Esophagus muscularis mucosa (tissue), 4 donors: ENCODE results near the gene GCN1. TPM values are rescaled to one million over a fixed set of nuclear protein-coding genes. Genes with fewer than 3 reads are reported as not detected.

Experiments used
- DNase-seq: peaks from one replicate; pipeline ENCODE4 v3.0.0-alpha.2; 2017; ENCODE audit errors: extremely low spot score
- H3K27ac ChIP-seq, 4 donors: fragments of 200-600 bp; sonication (generic); replicated peaks in 1 of 4; 1 replicate in 3 of 4; 2 replicates in 1 of 4; pipeline ENCODE4 v1.5.1; 2016 to 2019; ENCODE audit warnings: mild to moderate bottlenecking in 1 of 4
- H3K27me3 ChIP-seq, 4 donors: fragments of 200-600 bp; sonication (generic); one replicate each; pipeline versions ENCODE4 v1.5.1 to v1.6.0; 2016 to 2019
- H3K36me3 ChIP-seq, 4 donors: fragments of 200-600 bp; sonication (generic); one replicate each; pipeline ENCODE4 v1.5.1; 2016 to 2019
- H3K4me1 ChIP-seq, 4 donors: fragments of 200-600 bp; sonication (generic); one replicate each; pipeline ENCODE4 v1.5.1; 2016 to 2019
- H3K4me3 ChIP-seq, 4 donors: fragments of 200-600 bp; sonication (generic); 1 replicate in 2 of 4; 2 replicates in 2 of 4; pipeline ENCODE4 v1.5.1; 2016 to 2019; ENCODE audit warnings: mild to moderate bottlenecking in 4 of 4, moderate library complexity in 1 of 4
- H3K9me3 ChIP-seq, 4 donors: fragments of 200-600 bp; sonication (generic); 1 replicate in 3 of 4; 2 replicates in 1 of 4; pipeline ENCODE4 v1.5.1; 2016 to 2019
- CTCF ChIP-seq, 3 experiments: fragments of 200-600 bp in 2 of 3; fragments of 450-650 bp in 1 of 3; sonication (generic) in 2 of 3; IDR thresholded peaks; one replicate each; pipeline ENCODE4 v1.5.1; 2017 to 2019; ENCODE audit warnings: antibody characterized with exemption in 3 of 3, mild to moderate bottlenecking in 2 of 3, moderate library complexity in 1 of 3
- EP300 ChIP-seq: sonication (generic); formaldehyde crosslinking; IDR thresholded peaks from one replicate; pipeline ENCODE4 v1.6.1; 2017; ENCODE audit warnings: antibody characterized with exemption
- POLR2A ChIP-seq: fragments of 450-650 bp; IDR thresholded peaks from one replicate; pipeline ENCODE4 v1.6.1; 2017; ENCODE audit warnings: antibody characterized with exemption, moderate library complexity, mild to moderate bottlenecking, low read depth
- POLR2AphosphoS5 ChIP-seq, 2 donors: sonication (generic); formaldehyde crosslinking; IDR thresholded peaks; one replicate each; pipeline ENCODE4 v1.6.1; 2017; ENCODE audit warnings: antibody characterized with exemption in 2 of 2
- WGBS: methylation state at CpG from one replicate; pipeline ENCODE4 v1.1.5; 2018; 5-methylcytosine and 5-hydroxymethylcytosine counted together
- intact Hi-C: fragments of 100-400 bp; cut with DNase I; formaldehyde crosslinking; loops from one replicate; pipeline ENCODE4 v1.15.1; 2023
- total RNA-seq, 4 donors: library from RNA; depleted of rRNA; stranded (reverse); fragments of >200 nt; gene quantifications; one replicate each; pipeline versions ENCODE4 v1.1.0 to v1.2.1, GENCODE V29; 2016

GCN1 gene
- total RNA-seq, 4 donors from 2014 or later, result 38.6 to 94.6 (median 49.3) TPM

GRCh38 chr12:120089796-120090195 is 104.7 kb downstream of the GCN1 start:
- no peaks in the 10 kb centered on the region for H3K27me3 ChIP-seq
- H3K9me3 ChIP-seq, result no peaks in the 10 kb centered on the region
- H3K27ac ChIP-seq, result no peak overlapping the region
- no peak for TF ChIP-seq CTCF (IDR thresholded peaks at IDR 0.05)
- no peak for TF ChIP-seq POLR2A
- no peak for TF ChIP-seq EP300
- no peak for TF ChIP-seq POLR2AphosphoS5 (IDR thresholded peaks at IDR 0.05)
- no peak overlapping the region for H3K4me3 ChIP-seq
- peaks cover 11 to 32% (median 22%) of the 10 kb centered on the region in 4 donors for H3K4me1 ChIP-seq
- intact Hi-C loops, result loop anchor here (10.0 kb wide), 1 partner anchor 105 kb away; the partner anchor contains the start of gene BICDL1
- peaks cover 0 to 27% (median 24%) of the 10 kb centered on the region in 4 donors for H3K36me3 ChIP-seq
- WGBS, result 85% methylated on average over 2 of the region's 2 CpGs
- DNase-seq, result no peak

- no peak for TF ChIP-seq CTCF (IDR thresholded peaks at IDR 0.05)
- TF ChIP-seq POLR2AphosphoS5 (IDR thresholded peaks at IDR 0.05), result no peak
- TF ChIP-seq EP300, result no peak
- TF ChIP-seq POLR2A, result no peak
- intact Hi-C loops, result loop anchor here (10.0 kb wide), 1 partner anchor 104 kb away; the partner anchor contains the start of gene BICDL1
- 38% methylated on average over 8 of the region's 8 CpGs for WGBS
These were observed 105.4 kb downstream of the GCN1 start for GRCh38 chr12:120089105-120089504.

GRCh38 chr12:120086801-120087621 is 107.5 kb downstream of the GCN1 start:
- Histone ChIP-seq H3K9me3 (no peaks in the 10 kb centered on the region), H3K36me3 (peaks cover 0 to under 1% (median under 1%) of the 10 kb centered on the region in 4 donors), H3K4me1 (peaks cover 11 to 18% (median 14%) of the 10 kb centered on the region in 4 donors), H3K27ac (peak overlapping the region; percentile 53 to 81 (median 68)), H3K27me3 (no peaks in the 10 kb centered on the region), H3K4me3 (peak overlapping the region; percentile 46 to 55 (median 50))
- peak; percentile 100 for DNase-seq
- WGBS, result 0% methylated on average over 27 of the region's 55 CpGs
- TF ChIP-seq CTCF (IDR thresholded peaks at IDR 0.05) (peak in 2 of 3 experiments; percentile 96 to 98), POLR2AphosphoS5 (IDR thresholded peaks at IDR 0.05) (peak; percentile 83 to 98), POLR2A (no peak)
- intact Hi-C loops, result loop anchor here (10.0 kb wide), 1 partner anchor 102 kb away; the partner anchor contains the start of gene BICDL1

More at GRCh38 chr12:120089105-120089504, 105.4 kb downstream of the GCN1 start:
- Histone ChIP-seq H3K27ac (no peak overlapping the region), H3K36me3 (peaks cover 0 to 21% (median 18%) of the 10 kb centered on the region in 4 donors), H3K4me1 (peaks cover 11 to 29% (median 19%) of the 10 kb centered on the region in 4 donors), H3K4me3 (no peak overlapping the region), H3K27me3 (no peaks in the 10 kb centered on the region), H3K9me3 (no peaks in the 10 kb centered on the region)
- DNase-seq, result no peak

- Histone ChIP-seq H3K4me3 (peak overlapping the region in 2 of 4 donors; percentile 46 to 54), H3K9me3 (no peaks in the 10 kb centered on the region), H3K27me3 (no peaks in the 10 kb centered on the region), H3K4me1 (peaks cover 11 to 18% (median 14%) of the 10 kb centered on the region in 4 donors), H3K27ac (peak overlapping the region; percentile 53 to 81 (median 68)), H3K36me3 (no peaks in the 10 kb centered on the region)
- TF ChIP-seq POLR2A (no peak), CTCF (IDR thresholded peaks at IDR 0.05) (no peak), POLR2AphosphoS5 (IDR thresholded peaks at IDR 0.05) (no peak), EP300 (no peak)
- DNase-seq, result no peak
- intact Hi-C loops, result loop anchor here (10.0 kb wide), 1 partner anchor 101 kb away; the partner anchor contains the start of gene BICDL1
- WGBS, result 67% methylated on average over 6 of the region's 6 CpGs
These were observed 108.4 kb downstream of the GCN1 start for GRCh38 chr12:120085920-120086645.
